ENCODE measurements around the gene PIN1. TPM values are rescaled to one million over a fixed set of nuclear protein-coding genes. Genes with fewer than 3 reads are reported as not detected.

Gene PIN1
- total RNA-seq, 1 experiment from 2014 or later = 231 TPM

DNA sequence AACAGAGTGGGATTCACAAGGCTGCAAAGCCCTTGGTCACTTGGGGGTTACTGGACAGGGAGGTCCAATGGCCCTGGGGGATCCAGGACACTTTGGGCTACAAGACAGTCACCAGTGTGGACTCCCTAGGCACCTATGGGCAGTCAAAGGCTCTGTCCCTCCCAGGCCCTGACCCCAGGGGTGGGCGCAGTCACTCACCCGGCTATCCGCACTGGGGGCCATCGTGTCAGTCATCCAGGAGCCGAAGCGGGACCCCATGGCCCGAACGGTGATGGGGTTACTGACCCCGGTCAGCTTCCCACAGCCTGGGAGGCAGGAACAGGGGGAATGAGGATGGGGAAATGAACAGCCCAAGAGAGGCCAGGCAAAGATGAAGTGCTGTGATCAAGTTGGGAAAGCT, 21.5 kb downstream of the PIN1 start:
- DNase-seq (ENCODE audit: low spot score) = no peak

DNA sequence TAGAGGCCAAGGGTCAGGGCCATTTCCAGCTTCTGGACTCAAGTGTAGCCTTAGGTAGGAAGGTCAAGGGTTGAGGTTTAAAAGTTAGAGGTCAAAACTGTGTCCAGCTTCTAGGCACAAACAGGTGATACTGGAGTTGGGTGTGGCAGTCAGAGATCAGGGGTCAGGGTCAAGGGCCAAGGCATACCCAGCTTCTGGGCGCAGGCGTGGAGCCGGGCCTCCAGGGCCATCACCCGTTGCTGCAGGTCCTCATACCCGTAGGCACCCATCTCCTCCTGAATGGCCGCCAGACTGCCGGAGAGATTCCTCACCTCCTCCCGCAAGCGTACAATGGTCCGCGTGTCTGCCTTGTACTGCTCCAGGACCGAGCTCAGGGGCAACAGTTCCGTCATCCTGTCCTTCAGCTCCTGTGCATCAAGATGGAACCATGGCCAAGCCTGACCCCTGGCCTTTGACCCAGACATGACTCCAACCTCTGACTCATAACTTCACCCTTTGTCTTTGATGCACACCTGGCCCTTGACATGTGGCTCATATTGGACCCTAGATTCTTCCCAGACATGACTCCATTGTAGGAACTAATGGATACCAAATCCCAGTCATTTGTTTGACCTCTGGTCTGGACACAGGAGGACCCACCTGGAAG, 22.1 kb downstream of the PIN1 start:
- DNase-seq (ENCODE audit: low spot score) = no peak

DNA sequence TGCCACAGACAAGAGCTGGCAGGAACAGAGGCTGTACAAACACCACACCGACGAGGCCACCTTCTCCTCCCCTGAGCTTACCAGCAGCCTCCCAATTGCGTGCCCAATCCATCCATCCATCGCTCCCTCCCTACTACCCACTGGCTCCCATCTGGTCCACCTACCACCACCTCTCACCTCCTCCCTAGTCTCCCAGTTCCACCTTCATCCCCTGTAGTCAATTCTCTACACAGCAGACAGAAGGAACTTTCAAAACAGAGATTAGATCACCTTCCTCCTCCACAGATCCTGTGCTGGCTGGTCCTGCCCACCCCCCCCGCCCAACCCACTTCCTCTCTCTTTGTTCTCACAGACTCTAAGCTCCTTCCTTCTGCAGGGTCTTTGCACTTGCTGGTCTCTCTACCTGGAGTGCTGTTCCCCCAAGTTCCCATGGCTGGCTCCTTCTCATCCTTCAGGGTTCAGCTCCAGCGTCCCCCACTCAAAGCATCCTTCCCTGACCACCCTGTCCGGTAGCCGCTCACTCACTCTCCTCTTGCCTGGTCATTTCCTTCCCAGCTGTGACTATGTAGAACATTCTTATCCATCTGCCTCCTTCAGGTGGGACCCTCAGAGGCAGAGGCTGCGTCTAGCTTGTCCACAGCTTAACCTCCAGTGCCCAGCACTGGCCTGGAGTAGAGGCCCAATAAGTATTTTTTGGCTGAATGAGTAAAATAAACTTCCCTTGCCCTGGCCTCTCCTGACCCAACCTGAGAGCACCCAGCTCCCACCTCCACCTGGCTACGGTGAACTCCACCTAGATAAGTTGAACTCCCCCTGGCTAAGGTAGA, 23.0 kb downstream of the PIN1 start:
- DNase-seq (ENCODE audit: low spot score) = no peak

DNA sequence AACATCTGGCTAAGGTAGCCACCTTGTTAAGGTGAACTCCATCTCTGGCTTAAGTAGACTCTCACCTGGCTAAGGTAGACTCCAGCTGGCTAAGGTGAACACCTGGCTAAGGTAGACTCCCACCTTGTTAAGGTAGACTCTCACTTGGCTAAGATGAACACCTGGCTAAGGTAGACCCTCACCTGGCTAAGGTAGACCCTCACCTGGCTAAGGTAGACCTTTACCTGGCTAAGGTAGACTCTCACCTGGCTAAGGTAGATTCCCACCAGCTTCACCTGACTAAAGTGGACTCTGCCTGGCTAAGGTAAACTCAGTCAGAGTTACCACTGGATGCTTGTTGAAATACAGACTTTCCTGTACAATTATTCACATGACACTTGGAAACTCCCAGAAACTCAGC, 23.6 kb downstream of the PIN1 start:
- no peak for DNase-seq (ENCODE audit: low spot score)

DNA sequence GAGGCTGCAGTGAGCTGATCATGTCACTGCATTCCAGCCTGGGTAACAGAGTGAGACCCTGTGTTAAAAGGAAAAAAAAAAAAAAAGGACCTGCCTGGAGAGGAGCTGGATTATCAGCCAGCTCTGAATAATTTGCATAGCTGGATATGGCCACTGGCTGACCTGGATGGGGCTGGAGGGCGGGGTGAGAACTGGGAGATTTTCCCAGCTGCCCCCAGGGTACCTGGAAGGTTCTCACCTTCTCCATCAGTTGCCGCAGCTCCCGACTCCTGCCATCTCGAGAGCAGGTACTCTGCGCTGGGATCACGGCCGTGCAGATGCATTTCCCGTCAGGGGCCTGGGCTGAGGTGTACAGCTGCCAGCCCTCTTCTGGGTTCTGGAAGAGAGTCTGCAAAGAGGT, 25.3 kb downstream of the PIN1 start:
- DNase-seq (ENCODE audit: low spot score) = no peak

DNA sequence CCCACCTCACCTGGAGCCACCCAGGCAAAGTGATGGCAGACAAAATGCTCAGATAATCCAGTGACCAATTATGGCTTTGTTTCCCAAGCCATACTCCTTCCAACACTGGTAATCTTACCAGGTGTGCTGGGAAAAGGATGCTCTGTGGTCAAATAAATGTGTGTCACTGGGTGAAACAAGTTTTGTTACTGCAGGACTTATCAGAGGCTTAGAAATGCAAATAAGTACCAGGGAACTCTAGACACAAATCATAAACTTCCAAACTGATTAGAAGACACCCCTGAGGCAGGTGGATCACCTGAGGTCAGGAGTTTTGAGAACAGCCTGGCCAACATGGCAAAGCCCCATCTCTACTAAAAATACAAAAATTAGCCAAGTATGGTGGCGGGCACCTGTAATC, 26.4 kb downstream of the PIN1 start:
- DNase-seq (ENCODE audit: low spot score) = no peak

DNA sequence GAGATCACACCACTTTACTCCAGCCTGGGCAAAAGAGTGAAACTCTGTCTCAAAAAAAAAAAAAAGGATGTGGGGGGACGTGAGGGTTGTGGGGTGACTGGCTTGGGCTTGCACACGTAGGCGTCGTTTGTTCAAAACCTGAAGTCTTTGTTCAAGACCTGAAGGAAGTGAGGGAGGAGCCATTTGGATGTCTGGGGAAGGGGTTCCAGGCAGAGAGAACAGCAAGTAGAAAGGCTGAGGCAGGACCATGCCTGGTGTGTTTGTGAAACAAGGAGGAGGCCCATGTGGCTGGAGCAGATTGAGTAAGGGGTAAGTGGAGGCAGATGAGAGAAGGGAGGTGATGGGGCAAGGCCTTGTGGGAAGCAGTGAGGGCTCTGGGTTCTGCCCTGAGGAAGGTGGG, 27.8 kb downstream of the PIN1 start:
- DNase-seq (ENCODE audit: low spot score) = no peak

DNA sequence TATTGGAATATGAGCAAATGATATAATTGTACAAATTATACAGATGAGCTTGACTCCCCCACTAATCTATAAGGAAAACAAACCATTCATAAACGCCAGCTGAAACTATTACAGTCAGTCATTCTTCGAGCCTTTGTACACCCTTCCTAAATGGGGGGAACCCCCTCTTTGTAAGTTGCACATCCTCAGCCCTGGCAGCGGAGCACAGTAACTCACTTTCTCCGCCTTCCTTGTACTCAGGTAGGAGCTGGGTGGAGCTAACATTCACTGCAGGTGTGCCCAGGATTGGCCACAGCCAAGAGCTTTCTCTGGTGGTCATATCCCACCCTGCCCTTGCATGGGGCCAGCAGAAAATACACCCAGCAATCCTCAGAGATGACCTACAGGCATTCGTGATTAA, 28.6 kb downstream of the PIN1 start:
- DNase-seq (ENCODE audit: low spot score) = no peak

DNA sequence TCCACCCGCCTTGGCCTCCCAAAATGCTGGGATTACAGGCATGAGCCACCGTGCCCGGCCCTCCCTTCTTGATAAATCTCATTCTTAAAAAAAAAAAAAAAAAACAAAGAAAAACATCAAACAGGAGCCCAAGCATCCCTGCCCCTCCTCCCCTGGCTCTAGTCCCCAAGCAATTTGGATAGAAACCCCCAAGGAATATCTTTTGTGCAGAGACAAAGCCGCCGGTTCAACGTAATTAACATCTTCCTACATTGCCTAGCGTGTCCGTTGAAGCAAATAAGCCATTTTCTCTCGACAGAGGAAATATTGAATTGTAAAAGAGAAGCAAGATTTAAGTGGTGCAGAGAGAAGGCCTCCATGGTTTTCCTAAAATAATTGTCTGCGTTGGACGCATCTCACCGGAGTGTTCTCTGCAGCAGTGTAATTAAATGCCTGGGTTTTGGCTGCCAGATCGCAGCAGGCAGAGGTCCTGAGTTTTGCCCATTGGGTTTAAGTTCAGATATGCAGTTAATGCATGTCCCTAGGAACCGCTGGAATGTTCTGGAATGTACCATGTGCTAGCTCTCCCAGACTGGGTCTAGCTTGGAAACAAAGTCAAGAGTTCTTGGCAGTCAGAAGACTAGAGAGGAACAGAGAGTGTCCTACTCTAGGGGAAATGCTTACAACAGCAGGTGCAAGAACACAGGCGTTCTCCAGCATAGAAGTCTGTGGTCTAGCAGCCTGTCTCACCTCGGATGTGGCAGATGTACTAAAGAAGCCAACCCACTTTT, 30.8 kb downstream of the PIN1 start:
- DNase-seq (ENCODE audit: low spot score) = no peak

DNA sequence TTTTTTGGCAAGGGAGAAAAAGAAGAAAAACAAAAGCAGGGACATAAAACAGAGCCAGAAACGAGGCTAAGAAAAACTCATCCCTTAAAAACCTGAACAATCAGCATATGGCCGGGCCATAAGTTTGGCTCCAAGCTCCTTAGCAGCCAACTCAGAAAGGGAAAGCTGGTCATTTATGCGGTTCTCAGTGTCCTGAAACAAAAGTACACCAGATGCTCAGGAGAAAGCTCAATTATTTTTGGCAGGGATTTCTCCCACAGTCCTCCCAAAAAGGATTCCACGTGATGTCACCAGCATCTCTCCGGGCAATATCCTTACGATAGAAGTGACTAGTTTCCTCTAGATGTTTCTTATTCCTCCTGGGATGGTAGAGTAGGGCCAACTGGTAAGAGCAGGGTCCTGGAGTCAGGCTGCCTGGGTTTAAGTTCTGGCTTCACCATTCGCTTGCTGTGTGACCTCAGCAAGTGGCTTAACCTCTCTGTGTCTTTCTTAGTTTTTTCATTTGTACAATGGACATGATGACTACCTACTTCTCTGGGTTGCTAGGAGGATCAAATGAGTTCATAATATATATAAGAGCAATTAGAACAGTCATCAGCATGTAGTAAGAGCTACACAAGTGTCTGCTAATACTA, 34.0 kb downstream of the PIN1 start:
- no peak for DNase-seq (ENCODE audit: low spot score)

DNA sequence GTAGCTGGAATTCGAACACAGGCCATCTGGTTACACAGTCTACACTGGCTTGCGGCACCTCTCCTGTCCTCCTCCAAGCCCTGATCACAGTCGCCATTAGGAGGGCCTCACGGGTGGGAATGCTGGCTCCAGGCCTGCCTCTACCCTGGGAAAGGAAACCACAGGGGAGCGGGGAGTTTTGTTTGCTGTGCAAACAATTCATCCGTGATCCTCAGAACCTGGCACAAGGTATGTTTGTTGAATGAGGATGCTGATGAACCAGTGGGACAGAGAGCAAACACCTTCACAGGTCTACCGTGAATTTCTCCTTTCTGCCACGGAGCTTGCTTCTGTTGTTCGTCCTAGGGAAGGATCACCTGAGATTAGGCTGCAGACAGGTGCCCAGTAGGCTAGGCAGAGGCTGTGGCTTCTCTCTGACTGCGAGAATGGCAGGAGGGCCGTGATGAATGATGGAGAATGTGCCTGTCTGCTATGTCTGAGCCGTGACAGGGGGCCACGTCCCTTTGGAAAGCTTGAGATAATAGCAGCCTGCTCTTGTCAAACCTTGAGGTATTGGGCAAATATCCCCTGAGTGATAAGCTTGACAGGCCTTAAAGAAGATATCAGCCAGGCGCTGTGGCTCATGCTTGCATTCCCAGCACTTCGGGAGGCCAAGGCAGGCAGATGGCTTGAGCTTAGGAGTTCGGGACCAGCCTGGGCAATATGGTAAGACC, 36.7 kb downstream of the PIN1 start:
- no peak for DNase-seq (ENCODE audit: low spot score)

DNA sequence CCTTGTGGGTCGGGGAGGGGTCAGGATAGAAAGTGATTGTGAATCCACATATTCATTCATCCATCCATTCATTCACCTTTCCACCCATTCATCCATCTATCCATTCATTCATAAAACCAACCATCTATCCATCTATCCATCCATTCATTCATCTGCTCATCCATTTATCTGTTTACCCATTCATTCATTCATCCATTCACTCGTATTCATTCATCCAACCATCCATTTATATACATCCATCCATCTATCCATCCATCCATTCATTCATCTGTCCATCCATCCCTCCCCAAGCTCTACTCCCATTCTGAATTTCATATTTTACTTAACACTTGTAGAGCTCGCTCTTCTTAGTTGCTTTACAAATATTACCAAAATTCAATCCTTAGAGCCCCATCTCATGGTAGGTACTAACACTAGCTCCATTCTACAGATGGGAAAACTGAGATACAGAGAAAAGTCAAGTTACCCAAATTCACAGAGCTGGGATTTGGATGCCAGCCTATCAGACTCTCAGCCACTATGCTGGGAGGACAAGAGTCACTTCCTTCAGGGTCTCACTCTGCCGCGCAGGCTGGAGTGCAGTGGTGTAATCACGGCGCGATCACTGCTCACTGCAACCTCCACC, 37.6 kb downstream of the PIN1 start:
- DNase-seq (ENCODE audit: low spot score) = no peak

DNA sequence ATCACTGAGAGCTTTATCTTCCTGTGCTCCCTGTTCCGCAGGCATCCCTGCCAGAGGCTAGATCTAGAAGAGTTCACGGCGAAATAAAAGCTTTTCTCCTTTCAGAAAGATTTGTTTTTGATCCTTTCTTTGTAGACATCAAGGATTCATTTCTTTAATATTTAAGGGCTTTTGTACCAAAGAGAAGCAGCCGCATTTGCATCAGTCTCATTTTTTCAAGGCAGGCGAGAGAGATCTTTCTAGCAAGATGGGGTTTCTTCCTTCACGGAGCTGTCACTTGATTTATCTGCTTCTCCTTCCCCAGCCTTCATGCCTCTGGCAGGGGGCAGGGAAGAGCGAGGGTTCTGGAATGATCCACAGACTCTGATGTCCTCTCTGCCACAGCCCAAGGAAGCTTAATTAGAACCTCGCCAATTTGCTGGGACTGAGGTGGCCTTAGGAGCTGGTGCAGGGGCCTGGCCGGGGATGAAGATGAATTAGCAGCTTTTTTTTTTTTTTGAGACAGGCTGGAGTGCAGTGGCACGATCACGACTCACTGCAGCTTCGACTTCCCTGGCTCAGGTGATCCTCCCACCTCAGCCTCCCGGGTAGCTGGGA, 40.0 kb downstream of the PIN1 start:
- no peak for DNase-seq (ENCODE audit: low spot score)

DNA sequence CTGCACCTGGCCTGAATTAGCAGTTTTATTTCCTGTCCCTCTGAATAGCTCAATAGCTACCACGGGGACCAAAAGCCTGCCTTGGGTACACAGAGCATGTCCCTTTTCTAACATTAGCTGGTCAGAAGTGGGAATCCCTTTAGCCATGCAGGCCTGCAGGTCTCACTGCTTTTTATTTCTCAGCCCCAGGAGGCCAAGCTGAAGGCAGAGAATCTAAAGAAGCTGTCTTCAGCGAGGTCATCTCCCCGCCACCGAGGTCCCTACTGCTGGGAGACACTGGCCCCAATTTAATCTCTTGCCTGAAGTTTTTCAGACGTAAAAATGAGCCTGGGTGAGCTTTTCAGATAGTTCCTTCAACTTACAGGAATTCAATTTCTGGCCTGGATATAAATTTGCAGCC, 40.7 kb downstream of the PIN1 start:
- no peak for DNase-seq (ENCODE audit: low spot score)

DNA sequence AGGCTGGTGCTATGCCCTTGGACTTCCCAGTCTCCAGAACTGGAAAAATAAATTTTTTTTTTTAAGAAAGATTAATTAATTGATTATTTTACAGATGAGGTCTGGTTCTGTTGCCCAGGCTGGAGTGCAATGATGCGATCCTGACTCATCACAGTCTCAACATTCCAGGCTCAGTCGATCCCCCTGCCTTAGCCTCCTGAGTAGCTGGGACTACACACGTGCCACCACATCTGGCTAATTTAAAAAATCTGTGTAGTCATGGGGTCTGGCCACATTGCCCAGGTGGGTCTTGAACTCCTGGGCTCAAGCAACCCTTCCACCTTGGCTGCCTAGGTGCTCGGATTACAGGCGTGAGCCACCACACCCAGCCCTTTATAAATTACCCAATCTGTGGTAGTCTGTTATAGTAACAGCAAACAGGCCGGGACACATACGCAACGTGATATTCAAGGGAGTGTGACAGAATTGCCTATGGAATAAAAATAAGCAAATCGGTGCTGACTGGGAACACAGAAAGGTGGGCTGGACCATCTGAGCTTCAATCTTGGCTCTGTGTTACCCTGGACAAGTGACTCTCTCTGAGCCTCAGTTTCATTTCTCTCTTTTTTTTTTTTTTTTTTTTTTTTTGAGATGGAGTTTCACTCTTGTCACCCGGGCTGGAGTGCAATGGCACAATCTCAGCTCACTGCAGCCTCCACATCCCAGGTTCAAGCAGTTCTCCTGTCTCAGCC, 42.8 kb downstream of the PIN1 start:
- DNase-seq (ENCODE audit: low spot score) = peak; percentile 43

DNA sequence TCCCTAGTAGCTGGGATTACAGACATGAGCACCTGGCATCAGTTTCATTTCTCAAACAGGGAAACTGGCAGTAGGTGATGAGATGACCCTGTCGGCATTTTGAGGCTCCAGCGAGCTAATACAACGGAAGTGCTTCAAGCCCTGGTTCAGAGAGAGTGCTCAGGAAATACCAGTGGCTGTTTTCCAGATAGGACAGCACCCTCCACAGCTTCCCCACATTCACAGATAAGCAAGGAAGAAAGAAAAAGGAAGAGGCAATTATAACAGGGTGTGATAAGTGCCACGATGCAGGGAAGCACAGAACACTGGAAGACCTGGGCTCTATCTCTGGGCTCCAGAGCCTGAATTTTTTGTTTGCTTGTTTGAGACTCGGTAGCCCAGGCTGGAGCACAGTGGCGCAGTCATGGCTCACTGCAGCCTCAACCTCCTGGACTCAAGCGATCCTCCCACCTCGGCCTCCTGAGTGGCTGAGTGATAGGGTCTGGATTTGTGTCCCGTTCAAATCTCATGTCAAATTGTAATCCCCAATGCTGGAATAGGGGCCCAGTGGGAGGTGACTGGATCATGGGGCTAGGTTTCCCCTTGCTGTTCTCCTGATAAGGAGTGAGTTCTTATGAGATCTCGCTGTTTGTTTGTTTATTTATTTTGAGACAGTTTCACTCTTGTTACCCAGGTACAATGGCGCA, 43.5 kb downstream of the PIN1 start:
- DNase-seq (ENCODE audit: low spot score) = peak; percentile 27

DNA sequence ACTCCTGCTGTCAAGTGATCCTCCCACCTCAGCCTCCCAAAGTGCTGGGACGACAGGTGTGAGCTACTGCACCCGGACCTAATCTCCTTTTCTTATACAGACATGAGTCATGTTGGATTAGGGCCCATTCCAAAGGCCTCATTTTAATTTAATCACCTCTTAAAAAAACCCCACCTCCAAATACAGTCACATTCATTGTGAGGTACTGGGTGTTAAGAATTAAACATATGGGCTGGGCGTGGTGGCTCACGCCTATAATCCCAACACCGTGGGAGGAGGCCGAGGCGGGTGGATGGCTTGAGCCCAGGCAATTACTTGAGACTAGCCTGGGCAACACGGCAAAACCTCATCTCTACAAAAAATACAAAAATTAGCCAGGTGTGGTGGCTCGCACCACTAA, 46.6 kb downstream of the PIN1 start:
- DNase-seq (ENCODE audit: low spot score) = peak; percentile 39

DNA sequence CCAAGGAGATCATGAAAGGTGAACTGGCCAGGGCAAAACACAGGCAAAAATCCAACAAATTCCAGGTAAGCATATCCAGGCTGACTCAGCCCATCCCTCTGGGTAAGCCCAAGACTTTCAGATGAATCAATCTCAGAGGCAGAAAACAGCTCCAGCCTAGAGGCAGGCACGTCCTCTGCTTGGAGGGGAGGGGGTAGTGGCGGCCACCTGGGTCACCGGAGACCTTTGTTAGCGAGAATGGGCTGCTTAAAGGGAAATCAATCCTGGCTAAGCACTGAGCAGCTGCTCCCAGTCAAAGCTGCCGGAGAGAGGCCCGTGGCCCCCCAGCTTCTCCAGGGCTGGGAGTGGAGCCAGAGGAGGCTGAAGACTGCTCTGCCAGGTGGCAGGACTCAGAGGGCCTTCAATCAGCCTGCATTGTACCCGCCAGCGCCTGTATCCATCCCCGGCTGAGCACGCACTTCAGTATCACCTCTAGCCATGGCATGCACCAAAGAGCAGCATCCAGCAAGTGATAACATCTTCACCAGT, 48.2 kb downstream of the PIN1 start:
- no peak for DNase-seq (ENCODE audit: low spot score)

DNA sequence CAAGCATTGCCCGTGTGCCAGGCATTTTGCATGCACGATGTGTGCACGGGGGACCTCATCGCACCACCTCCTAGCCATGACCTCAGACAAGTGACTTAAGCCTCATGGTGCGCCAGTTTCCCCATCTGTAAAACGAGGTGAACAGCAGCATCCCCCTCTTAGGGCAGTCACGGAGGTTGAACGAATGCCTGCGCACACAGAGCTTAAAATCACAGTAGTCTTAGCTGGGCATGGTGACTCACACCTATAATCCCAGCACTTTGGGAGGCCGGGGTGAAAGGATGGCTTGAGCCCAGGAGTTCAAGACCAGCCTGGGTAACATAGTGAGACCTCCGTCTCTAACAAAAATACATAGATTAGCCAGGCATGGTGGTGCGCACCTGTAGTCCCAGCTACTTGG, 48.6 kb downstream of the PIN1 start:
- DNase-seq (ENCODE audit: low spot score) = no peak
